Spleen (tissue), 11 donors: ENCODE results near the gene PAPPA. TPM values are rescaled to one million over a fixed set of nuclear protein-coding genes. Genes with fewer than 3 reads are reported as not detected.

ENCODE experiments used
- DNase-seq: peaks from one replicate; pipeline ENCODE4 v3.0.0-alpha.2; 2020
- H3K27ac ChIP-seq, 8 donors: fragments of 200-600 bp; sonication (generic) in 7 of 8; 1 replicate in 4 of 8; 2 replicates in 4 of 8; pipeline versions ENCODE4 v1.5.0 to v1.8.0; 2016 to 2021; ENCODE audit warnings: inconsistent platforms in 4 of 8, mild to moderate bottlenecking in 4 of 8, moderate library complexity in 1 of 8
- H3K27me3 ChIP-seq, 7 donors: fragments of 200-600 bp; sonication (generic) in 6 of 7; replicated peaks in 1 of 7; 1 replicate in 4 of 7; 2 replicates in 3 of 7; pipeline versions ENCODE4 v1.5.0 to v1.8.0; 2016 to 2021; ENCODE audit warnings: inconsistent platforms in 3 of 7, mild to moderate bottlenecking in 1 of 7
- H3K36me3 ChIP-seq, 6 donors: fragments of 200-600 bp; sonication (generic) in 5 of 6; 1 replicate in 4 of 6; 2 replicates in 2 of 6; pipeline versions ENCODE4 v1.5.0 to v1.8.0; 2016 to 2021; ENCODE audit warnings: inconsistent platforms in 2 of 6
- H3K4me1 ChIP-seq, 6 donors: fragments of 200-600 bp; sonication (generic) in 5 of 6; 1 replicate in 3 of 6; 2 replicates in 3 of 6; pipeline versions ENCODE4 v1.5.0 to v1.8.0; 2016 to 2021; ENCODE audit warnings: inconsistent platforms in 3 of 6
- H3K4me3 ChIP-seq, 8 donors: fragments of 200-600 bp; sonication (generic) in 7 of 8; 1 replicate in 4 of 8; 2 replicates in 4 of 8; pipeline versions ENCODE4 v1.5.0 to v1.8.0; 2016 to 2021; ENCODE audit warnings: inconsistent platforms in 4 of 8, mild to moderate bottlenecking in 4 of 8, moderate library complexity in 2 of 8
- H3K9me3 ChIP-seq, 8 donors: fragments of 200-600 bp; sonication (generic) in 7 of 8; 1 replicate in 4 of 8; 2 replicates in 4 of 8; pipeline versions ENCODE4 v1.5.0 to v1.8.0; 2016 to 2021; ENCODE audit warnings: inconsistent platforms in 4 of 8
- CTCF ChIP-seq, 11 experiments: fragments of 200-600 bp in 7 of 11; fragments of 450-650 bp in 4 of 11; sonication (generic) in 4 of 11; IDR thresholded peaks in 8 of 11; conservative IDR thresholded peaks in 3 of 11; 1 replicate in 7 of 11; 2 replicates in 4 of 11; pipeline versions ENCODE4 v1.4.0 to v1.8.0; 2016 to 2021; ENCODE audit warnings: antibody characterized with exemption in 11 of 11, inconsistent platforms in 4 of 11, mild to moderate bottlenecking in 1 of 11
- POLR2A ChIP-seq, 3 donors: fragments of 450-650 bp; IDR thresholded peaks; one replicate each; pipeline ENCODE4 v1.5.1; 2017; ENCODE audit warnings: antibody characterized with exemption in 3 of 3, mild to moderate bottlenecking in 1 of 3
- POLR2AphosphoS5 ChIP-seq, 3 donors: sonication (generic); formaldehyde crosslinking; IDR thresholded peaks; one replicate each; pipeline ENCODE4 v1.5.1; 2017; ENCODE audit warnings: antibody characterized with exemption in 3 of 3
- WGBS, 5 donors: extraction: QIAGEN DNeasy Blood & Tissue Kit in 3 of 5; methylation state at CpG; one replicate each; pipeline versions ENCODE4 v1.1.5 to v1.1.7; 2013 to 2018; 5-methylcytosine and 5-hydroxymethylcytosine counted together
- intact Hi-C: fragments of 100-400 bp; cut with DNase I; formaldehyde crosslinking; loops from one replicate; pipeline ENCODE4 v1.15.0; 2023; ENCODE audit warnings: low total_unique reads
- polyA plus RNA-seq, 3 donors: library from polyadenylated mRNA; stranded (reverse); fragments of 200-250 nt; gene quantifications; one replicate each; pipeline ENCODE4 v1.2.1, GENCODE V29; 2013
- total RNA-seq, 7 donors: library from RNA; depleted of rRNA in 3 of 7; stranded (reverse); fragments of >200 nt in 3 of 7; fragmentation: NEBNext Ultra II Directional in 4 of 7; extraction: Animal tissue kit (Norgen Biotek cat#: 25700) in 4 of 7; gene quantifications; one replicate each; pipeline versions ENCODE4 v1.1.0 to v1.2.1, GENCODE V29; 2016 to 2021
- donor health status: healthy with polysubstance abuse.
- donor health status: DM: no; HTN: no; CAD: no; lungs with moderate emphysema.
- donor health status: DM: no; HTN: no; CAD: no.
- donor health status: Bipolar disorder and iron deficiency.
- donor health status: healthy.
- donor health status: DM: no; HTN: no; CAD: no.
- donor health status: DM: yes; HTN: yes; CAD: no.

PAPPA gene
- total and polyA plus RNA-seq, 10 donors, result 0.13 to 1.4 (median 0.45) TPM

- no peak for DNase-seq
- no peak for TF ChIP-seq POLR2A (IDR thresholded peaks at IDR 0.05)
- Histone ChIP-seq H3K36me3 (no peaks in the 10 kb centered on the region), H3K27ac (no peak overlapping the region), H3K4me1 (peaks cover 0 to 31% (median 19%) of the 10 kb centered on the region in 6 donors), H3K9me3 (no peaks in the 10 kb centered on the region), H3K4me3 (peak overlapping the region in 4 of 8 donors; percentile 17 to 58 (median 26)), H3K27me3 (peaks cover 6 to 95% (median 55%) of the 10 kb centered on the region in 7 donors)
- 3 to 5% (median 3%) methylated on average over 27 of the region's 27 CpGs for WGBS, 5 donors
- intact Hi-C loops, result no loop called here
These were observed 1.5 kb downstream of the PAPPA start for GRCh38 chr9:116154976-116155697.

- TF ChIP-seq POLR2A (IDR thresholded peaks at IDR 0.05), result no peak
- TF ChIP-seq CTCF (IDR thresholded peaks at IDR 0.05 in 8 of 11, conservative IDR thresholded peaks at IDR 0.05 in 3 of 11), result no peak
- no peak for TF ChIP-seq POLR2AphosphoS5 (IDR thresholded peaks at IDR 0.05)
- Histone ChIP-seq H3K4me3 (peak overlapping the region in 2 of 8 donors; percentile 29 to 58), H3K27ac (no peak overlapping the region), H3K27me3 (peaks cover 6 to 95% (median 55%) of the 10 kb centered on the region in 7 donors), H3K4me1 (peaks cover 0 to 31% (median 19%) of the 10 kb centered on the region in 6 donors), H3K36me3 (no peaks in the 10 kb centered on the region), H3K9me3 (no peaks in the 10 kb centered on the region)
- 6 to 13% (median 7%) methylated on average over 10 of the region's 10 CpGs for WGBS, 5 donors
- DNase-seq, result no peak
- intact Hi-C loops, result no loop called here
These were observed 2.1 kb downstream of the PAPPA start for GRCh38 chr9:116155698-116156039.

- no peak overlapping the region for H3K4me3 ChIP-seq
- peak in 1 of 3 donors; percentile 6 for TF ChIP-seq POLR2AphosphoS5 (IDR thresholded peaks at IDR 0.05)
- TF ChIP-seq CTCF (IDR thresholded peaks at IDR 0.05 in 8 of 11, conservative IDR thresholded peaks at IDR 0.05 in 3 of 11), result no peak
- TF ChIP-seq POLR2A (IDR thresholded peaks at IDR 0.05), result no peak
- intact Hi-C loops, result no loop called here
- DNase-seq, result no peak
- peaks cover 6 to 95% (median 51%) of the 10 kb centered on the region in 7 donors for H3K27me3 ChIP-seq
- peaks cover 0 to 31% (median 19%) of the 10 kb centered on the region in 6 donors for H3K4me1 ChIP-seq
- H3K9me3 ChIP-seq, result no peaks in the 10 kb centered on the region
- H3K36me3 ChIP-seq, result no peaks in the 10 kb centered on the region
- WGBS, 5 donors, result 9 to 15% (median 12%) methylated on average over 24 of the region's 24 CpGs
- no peak overlapping the region for H3K27ac ChIP-seq
These were observed 3.2 kb downstream of the PAPPA start for GRCh38 chr9:116156621-116157314.

- Histone ChIP-seq H3K4me1 (peaks cover 0 to 31% (median 19%) of the 10 kb centered on the region in 6 donors), H3K27me3 (peaks cover 6 to 86% (median 45%) of the 10 kb centered on the region in 7 donors), H3K4me3 (no peak overlapping the region), H3K36me3 (no peaks in the 10 kb centered on the region), H3K9me3 (no peaks in the 10 kb centered on the region), H3K27ac (no peak overlapping the region)
- no peak for DNase-seq
- intact Hi-C loops, result no loop called here
- WGBS, 5 donors, result 41 to 57% (median 49%) methylated on average over 6 of the region's 6 CpGs
- TF ChIP-seq CTCF (IDR thresholded peaks at IDR 0.05 in 8 of 11, conservative IDR thresholded peaks at IDR 0.05 in 3 of 11) (no peak), POLR2AphosphoS5 (IDR thresholded peaks at IDR 0.05) (no peak)
These were observed 4.0 kb downstream of the PAPPA start for GRCh38 chr9:116157436-116158138.
